Measurements from ENCODE around the gene RYR2.

RYR2 gene

GRCh38 chr1:237206065-237206414 lies 164.1 kb downstream of the RYR2 start:
- DNase-seq: no peak

GRCh38 chr1:237211031-237211430 lies 169.0 kb downstream of the RYR2 start:
- no peak for DNase-seq

DNA sequence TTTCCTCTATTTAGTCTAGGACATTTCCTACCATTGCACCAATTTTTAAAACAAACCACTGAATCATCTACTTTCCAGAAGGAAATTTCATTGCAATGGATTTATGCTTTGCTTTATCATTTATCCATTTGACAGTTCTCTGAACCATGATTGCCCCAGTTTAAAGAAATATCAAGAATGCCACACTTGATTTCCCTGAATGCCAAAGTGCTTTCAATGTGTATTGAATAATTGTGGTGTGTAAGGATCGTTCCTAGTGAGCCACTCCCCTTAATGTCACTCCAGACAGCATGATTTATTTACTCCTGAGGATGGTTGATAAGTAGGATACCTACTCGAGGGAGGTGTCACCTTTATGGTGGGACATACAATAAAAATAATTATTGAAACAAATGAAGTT lies 169.6 kb downstream of the RYR2 start:
- DNase-seq: no peak

- no peak for DNase-seq
These were observed 178.0 kb downstream of the RYR2 start for GRCh38 chr1:237219751-237220642.

- no peak for DNase-seq
These were observed 181.4 kb downstream of the RYR2 start for GRCh38 chr1:237223419-237223818.

DNA sequence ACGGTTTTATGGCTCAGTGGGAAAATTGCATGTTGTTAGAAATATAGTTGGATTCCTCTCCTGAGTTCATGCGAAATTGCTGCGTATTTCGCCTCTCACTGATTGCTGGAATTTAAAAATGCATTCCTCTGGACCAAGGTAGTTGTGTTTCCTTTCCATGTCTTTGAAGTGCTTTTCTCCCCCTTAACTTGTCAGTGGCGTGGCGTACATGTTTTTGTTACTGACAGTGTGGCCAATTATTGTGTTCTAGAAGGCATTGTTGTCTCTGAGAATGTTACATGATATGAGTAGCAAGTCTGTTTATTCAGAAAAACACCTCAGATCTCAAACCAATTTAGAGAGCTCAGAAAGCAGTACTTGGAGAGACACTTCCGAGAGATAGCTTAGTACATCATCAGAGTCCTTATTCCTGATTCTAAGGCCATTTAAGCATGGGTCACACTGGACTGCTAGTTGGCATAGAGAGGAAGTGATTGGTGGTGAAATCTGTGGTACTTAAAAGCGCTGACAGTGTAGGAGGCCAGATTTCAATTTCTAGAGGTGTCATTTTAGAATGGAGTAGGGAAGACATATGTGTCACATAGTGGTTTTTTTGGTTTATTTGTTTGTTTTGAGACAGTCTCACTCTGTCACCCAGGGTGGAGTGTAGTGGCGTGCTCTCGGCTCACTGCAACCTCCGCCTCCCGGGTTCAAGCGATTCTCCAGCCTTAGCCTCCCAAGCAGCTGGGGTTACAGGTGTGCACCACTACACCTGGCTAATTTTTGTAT lies 184.4 kb downstream of the RYR2 start:
- DNase-seq: no peak

GRCh38 chr1:237227476-237227875 lies 185.5 kb downstream of the RYR2 start:
- DNase-seq: no peak

GRCh38 chr1:237228421-237228820 lies 186.4 kb downstream of the RYR2 start:
- no peak for DNase-seq

DNA sequence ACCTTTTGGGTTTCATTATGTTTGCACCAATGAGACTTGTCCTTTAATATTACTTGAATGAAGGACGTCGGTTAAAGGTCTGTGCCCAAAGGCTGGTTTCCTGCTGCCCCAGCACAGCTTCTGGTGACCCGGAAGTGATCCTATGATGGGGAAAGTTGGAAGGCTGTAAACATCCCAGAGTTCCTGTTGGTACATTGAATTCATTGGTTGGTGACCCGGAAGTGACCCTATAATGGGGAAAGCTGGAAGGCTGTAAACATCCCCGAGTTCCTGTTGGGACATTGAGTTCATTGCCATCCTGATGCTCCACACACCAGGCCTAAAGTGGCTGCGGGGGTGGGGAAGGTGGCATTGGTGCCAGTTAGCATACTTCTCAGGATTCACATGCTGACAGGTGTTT lies 187.3 kb downstream of the RYR2 start:
- no peak for DNase-seq

- DNase-seq: no peak
These were observed 190.5 kb downstream of the RYR2 start for GRCh38 chr1:237232501-237232900.

DNA sequence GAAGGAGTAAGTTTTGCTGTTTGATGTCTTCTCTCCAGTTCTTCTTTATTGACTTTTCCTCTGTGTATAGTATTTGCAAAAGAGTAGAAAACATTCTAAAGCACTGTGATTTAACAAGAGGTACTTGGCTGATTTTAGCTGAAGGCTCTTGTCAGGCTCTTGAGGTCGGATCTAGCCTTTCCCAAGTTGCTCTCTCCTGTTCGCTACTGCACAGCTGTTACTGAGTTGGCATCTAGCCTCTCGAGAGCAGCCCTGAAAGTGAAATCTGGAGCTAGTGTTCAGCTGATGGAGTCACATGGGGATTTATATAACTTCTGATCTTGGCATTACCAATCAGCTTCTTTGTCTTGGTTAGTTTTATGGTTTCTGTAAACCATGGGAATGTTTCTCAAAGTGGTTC lies 193.1 kb downstream of the RYR2 start:
- DNase-seq: no peak

- DNase-seq: no peak
These were observed 195.7 kb downstream of the RYR2 start for GRCh38 chr1:237237721-237238120.

DNA sequence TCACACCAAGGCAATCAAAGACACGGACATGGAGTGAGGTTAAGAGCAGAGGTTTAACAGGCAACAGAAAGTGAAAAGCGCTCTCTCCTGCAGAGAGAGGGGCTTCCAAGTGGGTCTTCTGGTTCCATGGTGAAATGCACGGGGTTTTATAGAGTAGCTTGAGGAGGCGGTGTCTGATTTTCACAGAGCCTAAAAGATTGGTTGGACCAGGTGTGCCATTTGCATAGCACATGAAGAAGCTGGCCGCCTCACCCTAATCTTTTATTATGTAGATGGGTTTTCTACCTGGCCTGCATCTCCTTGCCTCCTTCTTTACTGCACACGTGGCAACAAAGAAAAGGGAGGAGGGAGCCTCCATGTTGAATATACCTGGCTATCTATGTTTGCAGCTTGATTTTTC lies 197.3 kb downstream of the RYR2 start:
- no peak for DNase-seq

DNA sequence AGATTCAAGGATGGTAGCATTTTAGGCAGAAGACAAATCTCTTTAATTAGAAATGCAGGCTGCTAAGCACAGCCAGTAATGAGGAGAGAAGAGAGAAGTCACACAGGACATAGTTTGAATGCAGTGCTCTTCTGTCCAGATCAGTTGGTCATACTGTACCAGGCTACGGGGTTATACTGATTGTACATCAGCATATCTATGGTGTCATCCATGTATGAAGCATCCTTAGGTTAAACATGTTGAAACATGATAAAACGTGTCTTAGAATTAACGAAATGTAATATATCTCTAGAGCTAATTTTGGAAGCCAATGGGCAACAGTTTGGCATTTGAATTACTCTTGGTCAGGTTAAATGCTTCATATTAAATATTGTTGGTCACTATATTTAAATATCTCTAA lies 199.1 kb downstream of the RYR2 start:
- DNase-seq: no peak

DNA sequence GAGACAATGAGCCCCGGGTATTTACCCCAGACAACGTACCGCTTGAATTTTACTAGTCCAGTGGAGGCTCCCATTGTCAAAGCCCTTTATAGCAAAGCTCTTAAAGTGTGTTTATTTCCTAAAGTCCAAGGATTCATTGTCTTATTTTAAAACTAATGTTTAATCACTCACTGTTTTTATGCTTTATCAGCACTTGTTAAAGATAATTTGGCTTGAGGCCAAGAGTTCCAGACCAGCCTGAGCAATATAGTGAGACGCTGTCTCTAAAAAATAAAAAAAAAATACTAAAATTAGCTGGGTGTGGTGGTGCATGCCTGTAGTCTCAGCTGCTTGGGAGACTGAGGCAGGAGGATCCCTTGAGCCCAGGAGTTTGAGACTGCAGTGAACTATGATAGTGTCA lies 202.8 kb downstream of the RYR2 start:
- DNase-seq: no peak

- no peak for DNase-seq
These were observed 205.5 kb downstream of the RYR2 start for GRCh38 chr1:237247442-237247841.

- DNase-seq: no peak
These were observed 207.1 kb downstream of the RYR2 start for GRCh38 chr1:237249120-237249519.

GRCh38 chr1:237250055-237250454 lies 208.1 kb downstream of the RYR2 start:
- DNase-seq: no peak

DNA sequence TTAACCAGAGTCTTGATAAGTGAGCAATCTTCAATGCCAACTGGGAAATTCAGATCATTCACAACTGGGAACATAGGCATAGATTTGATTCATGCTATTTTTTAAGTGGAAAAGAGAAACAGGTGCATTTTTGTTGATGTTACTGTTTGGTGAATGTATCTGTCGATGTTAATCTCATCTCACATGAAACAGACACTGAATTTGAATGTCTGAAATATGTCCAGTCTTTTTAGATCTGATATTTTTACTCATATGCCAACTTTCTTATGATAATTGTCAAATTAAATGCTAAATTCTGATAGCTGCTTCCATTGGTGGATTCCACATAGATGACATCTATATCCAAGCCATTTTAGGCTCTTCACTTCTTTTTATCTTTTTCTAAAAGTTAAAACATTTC lies 213.1 kb downstream of the RYR2 start:
- DNase-seq: no peak

GRCh38 chr1:237258871-237259270 lies 216.9 kb downstream of the RYR2 start:
- DNase-seq: no peak

DNA sequence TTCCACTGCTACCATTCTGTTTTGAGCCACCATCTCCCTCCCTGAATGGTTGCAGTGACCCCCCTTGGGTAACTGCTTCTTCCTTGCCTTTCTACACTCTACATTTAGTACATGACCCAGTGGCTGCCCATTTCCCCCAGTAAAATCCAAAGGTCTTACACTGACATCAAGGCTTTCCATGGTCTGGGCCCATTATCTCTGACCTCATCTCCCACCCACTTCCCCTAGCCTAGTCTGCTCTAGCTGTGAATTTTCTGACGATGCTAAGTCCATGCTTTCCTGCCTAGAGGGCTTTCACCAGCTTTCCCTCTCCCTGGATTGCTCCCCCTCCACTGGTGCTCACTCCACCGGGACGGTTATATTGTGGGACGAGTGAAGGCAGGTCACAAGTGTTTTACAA lies 219.2 kb downstream of the RYR2 start:
- no peak for DNase-seq

- DNase-seq: no peak
These were observed 225.8 kb downstream of the RYR2 start for GRCh38 chr1:237267743-237268142.

- no peak for DNase-seq
These were observed 228.0 kb downstream of the RYR2 start for GRCh38 chr1:237269938-237270337.

DNA sequence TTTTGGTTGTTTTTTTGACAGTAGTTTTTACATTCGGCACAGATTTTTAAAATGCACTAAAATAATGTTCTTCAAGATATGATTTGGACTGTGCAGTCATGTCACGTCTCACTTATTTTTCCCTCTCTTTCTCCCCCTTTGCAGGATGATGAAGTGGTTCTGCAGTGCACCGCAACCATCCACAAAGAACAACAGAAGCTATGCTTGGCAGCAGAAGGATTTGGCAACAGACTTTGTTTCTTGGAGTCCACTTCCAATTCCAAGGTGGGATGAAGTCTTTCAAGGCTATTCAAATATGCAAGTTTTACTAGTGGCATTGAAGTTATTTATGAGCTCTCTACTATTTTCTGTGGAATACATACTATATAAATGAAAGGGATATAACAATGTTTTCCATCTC lies 228.4 kb downstream of the RYR2 start:
- DNase-seq: no peak

Data from CD4-positive, alpha-beta T cell treated with Interleukin-21 for 1 hour (primary cell).